ENCODE measurements around the gene C2CD3.
A peak's percentile ranks its signal among the peaks of the same experiment; 100 is the strongest.

GRCh38 chr11:74169738-74170458 lies 904 bp downstream of the C2CD3 start:
- TF ChIP-seq RCOR1 (IDR thresholded peaks at IDR 0.05; ENCODE audit: insufficient replicate concordance, low read length) (no peak), RAD21 (IDR thresholded peaks at IDR 0.05; ENCODE audit: low read length) (no peak), POLR2A (IDR thresholded peaks at IDR 0.05; ENCODE audit: low read depth, low read length) (no peak), CTCF (conservative IDR thresholded peaks at IDR 0.05; ENCODE audit: low read depth, low read length) (no peak), USF2 (IDR thresholded peaks at IDR 0.05; ENCODE audit: low read depth, low read length) (no peak), MXI1 (IDR thresholded peaks at IDR 0.05; ENCODE audit: borderline replicate concordance, low read depth, low read length) (no peak), NFE2L2 (IDR thresholded peaks at IDR 0.05; ENCODE audit: low read depth, low read length) (no peak), MAZ (IDR thresholded peaks at IDR 0.05; ENCODE audit: borderline replicate concordance, low read depth, low read length) (no peak), RFX5 (IDR thresholded peaks at IDR 0.05; ENCODE audit: low read depth, low read length) (no peak), CEBPB (IDR thresholded peaks at IDR 0.05; ENCODE audit: low read depth, low read length) (no peak), MAFK (IDR thresholded peaks at IDR 0.05; ENCODE audit: low read depth, low read length) (0 out of 2 replicates have a peak, but pooled peaks have one; percentile 22), SMC3 (IDR thresholded peaks at IDR 0.05; ENCODE audit: low read depth, low read length) (no peak), FOS (IDR thresholded peaks at IDR 0.05; ENCODE audit: low read depth, low read length) (no peak)
